Posterior vena cava (tissue), 2 donors: ENCODE results near the gene POLE. TPM values are rescaled to one million over a fixed set of nuclear protein-coding genes. Genes with fewer than 3 reads are reported as not detected.
"Not testable (repeated sequence)": the region's sequence is repeated elsewhere in the genome, so short reads cannot be mapped to it uniquely, and the experiment has no call there.

Experiments
- DNase-seq: peaks from one replicate; pipeline ENCODE4 v3.0.0-alpha.2; 2020; ENCODE audit warnings: low spot score
- intact Hi-C, 2 donors: fragments of 100-400 bp; cut with DNase I; formaldehyde crosslinking; loops; one replicate each; pipeline versions ENCODE4 v1.14.1 to v1.14.2; 2022 to 2023
- total RNA-seq, 2 donors: library from RNA; stranded (reverse); fragmentation: NEBNext Ultra II Directional; extraction: Animal tissue kit (Norgen Biotek cat#: 25700); gene quantifications; one replicate each; pipeline ENCODE4 v1.2.1, GENCODE V29; 2021
- donor health status: DM: yes; HTN: yes; CAD: no.
- donor health status: DM: yes; HTN: yes; CAD: no.

The POLE gene
- total RNA-seq, 2 donors from 2014 or later = 16.6 to 21.2 TPM

GRCh38 chr12:132718644-132719043, 31.5 kb upstream of the POLE start:
- DNase-seq = no peak
- intact Hi-C loops = loop anchor here in 1 of 2 donors (1.0 kb wide), 1 partner anchor 49 kb away; no protein-coding TSS in a partner anchor

- no peak for DNase-seq
- intact Hi-C loops = loop anchor here in 1 of 2 donors (1.0 kb wide), 1 partner anchor 50 kb away; no protein-coding TSS in a partner anchor
These were observed 30.6 kb upstream of the POLE start for GRCh38 chr12:132717531-132718387.

GRCh38 chr12:132717011-132717410, 29.9 kb upstream of the POLE start:
- DNase-seq = no peak
- intact Hi-C loops = no loop called here

GRCh38 chr12:132716356-132716755, 29.2 kb upstream of the POLE start:
- DNase-seq = no peak
- intact Hi-C loops = no loop called here

- no peak for DNase-seq
- intact Hi-C loops = no loop called here
These were observed 28.7 kb upstream of the POLE start for GRCh38 chr12:132715874-132716273.

GRCh38 chr12:132713123-132713522, 26.0 kb upstream of the POLE start:
- no peak for DNase-seq
- intact Hi-C loops = no loop called here

GRCh38 chr12:132711080-132711843, 24.1 kb upstream of the POLE start:
- intact Hi-C loops = no loop called here
- no peak for DNase-seq

- intact Hi-C loops = no loop called here
- peak; percentile 94 for DNase-seq
These were observed 23.4 kb upstream of the POLE start, which contains the start of gene PGAM5 for GRCh38 chr12:132710405-132711079. Gene PGAM5, plus strand, starts transcription at chr12:132710842. Its CDS starts 35 bp downstream, at chr12:132710877.

GRCh38 chr12:132710043-132710404, 22.9 kb upstream of the POLE start:
- peak; percentile 82 for DNase-seq

GRCh38 chr12:132708150-132708549, 21.0 kb upstream of the POLE start:
- intact Hi-C loops = no loop called here
- DNase-seq = no peak

More at GRCh38 chr12:132710043-132710404, 22.9 kb upstream of the POLE start:
- intact Hi-C loops = no loop called here

- no peak for DNase-seq
- intact Hi-C loops = no loop called here
These were observed 20.1 kb upstream of the POLE start for GRCh38 chr12:132707241-132707640.

- intact Hi-C loops = no loop called here
- DNase-seq = no peak
These were observed 16.5 kb upstream of the POLE start for GRCh38 chr12:132703641-132704040.

- intact Hi-C loops = no loop called here
- no peak for DNase-seq
These were observed 15.5 kb upstream of the POLE start for GRCh38 chr12:132702640-132703039.

- no peak for DNase-seq
- intact Hi-C loops = no loop called here
These were observed 13.2 kb upstream of the POLE start for GRCh38 chr12:132700212-132700822.

GRCh38 chr12:132698341-132698740, 11.2 kb upstream of the POLE start:
- intact Hi-C loops = no loop called here
- DNase-seq = no peak

GRCh38 chr12:132695431-132695830, 8.3 kb upstream of the POLE start:
- intact Hi-C loops = no loop called here
- DNase-seq = peak; percentile 41

- DNase-seq, intact Hi-C loops: not testable (repeated sequence)
These were observed 7.7 kb upstream of the POLE start for GRCh38 chr12:132694888-132695287.

GRCh38 chr12:132692030-132692429, 4.9 kb upstream of the POLE start:
- DNase-seq, intact Hi-C loops: not testable (repeated sequence)

GRCh38 chr12:132690112-132690511, 3.0 kb upstream of the POLE start:
- no peak for DNase-seq
- intact Hi-C loops = no loop called here
